Measurements from ENCODE around the gene IGFL1.
A peak's percentile ranks its signal among the peaks of the same experiment; 100 is the strongest.
"Not testable (repeated sequence)": the region's sequence is repeated elsewhere in the genome, so short reads cannot be mapped to it uniquely, and the experiment has no call there.

Gene IGFL1

GRCh38 chr19:46224773-46225172, 4.8 kb upstream of the IGFL1 start:
- DNase-seq (ENCODE audit: low spot score) = no peak

- no peak for DNase-seq (ENCODE audit: low spot score)
These were observed 4.0 kb upstream of the IGFL1 start for GRCh38 chr19:46225558-46226004.

GRCh38 chr19:46226438-46226973, 3.0 kb upstream of the IGFL1 start:
- DNase-seq (ENCODE audit: low spot score) = peak; percentile 51

- no peak for DNase-seq (ENCODE audit: low spot score)
These were observed 2.5 kb downstream of the IGFL1 start for GRCh38 chr19:46232029-46232428.

GRCh38 chr19:46232468-46232867, 2.9 kb downstream of the IGFL1 start:
- DNase-seq (ENCODE audit: low spot score) = no peak

- no peak for DNase-seq (ENCODE audit: low spot score)
These were observed 3.5 kb downstream of the IGFL1 start for GRCh38 chr19:46232938-46233621.

GRCh38 chr19:46233871-46234270, 4.3 kb downstream of the IGFL1 start:
- not testable (repeated sequence) for DNase-seq (ENCODE audit: low spot score)

DNA sequence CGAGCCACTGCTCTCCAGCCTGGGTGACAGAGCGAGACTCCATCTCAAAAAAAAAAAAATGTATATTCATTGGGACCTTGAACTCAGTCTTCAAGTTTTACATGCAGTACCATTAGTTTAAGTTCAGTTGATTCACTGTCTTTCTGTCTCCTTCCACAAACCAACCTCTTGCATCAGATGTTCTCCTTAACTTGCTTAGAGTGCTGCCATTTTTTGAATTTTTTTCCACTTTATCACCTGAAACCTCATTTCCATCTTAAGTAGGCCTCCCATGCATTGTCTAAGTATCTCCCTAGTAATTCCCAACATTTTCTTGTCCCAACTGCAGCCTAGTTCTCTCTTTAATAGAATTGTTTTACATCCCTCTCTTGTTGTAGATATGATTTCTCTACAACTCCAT, 8.6 kb downstream of the IGFL1 start:
- not testable (repeated sequence) for DNase-seq (ENCODE audit: low spot score)

GRCh38 chr19:46239193-46240024, 9.9 kb downstream of the IGFL1 start:
- DNase-seq (ENCODE audit: low spot score) = no peak

DNA sequence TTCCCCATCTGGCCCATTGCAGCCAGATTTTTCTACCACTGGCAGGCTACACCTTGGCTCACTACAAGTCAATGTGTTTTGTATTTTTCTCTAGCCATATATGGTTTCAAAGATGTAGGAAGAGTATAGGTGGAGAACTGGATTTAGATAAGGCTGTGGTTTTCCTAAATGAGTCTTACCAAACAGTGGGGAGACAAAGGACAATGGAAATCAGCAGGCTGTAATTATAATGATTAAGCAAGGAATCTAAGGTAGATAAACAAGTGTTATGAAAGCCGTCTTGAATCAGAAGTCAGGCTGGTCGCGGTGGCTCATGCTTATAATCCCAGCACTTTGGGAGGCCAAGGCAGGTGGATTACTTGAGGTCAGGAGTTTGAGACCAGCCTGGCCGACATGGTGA, 11.2 kb downstream of the IGFL1 start:
- DNase-seq (ENCODE audit: low spot score) = no peak

- DNase-seq (ENCODE audit: low spot score) = no peak
These were observed 12.1 kb downstream of the IGFL1 start for GRCh38 chr19:46241626-46242025.

DNA sequence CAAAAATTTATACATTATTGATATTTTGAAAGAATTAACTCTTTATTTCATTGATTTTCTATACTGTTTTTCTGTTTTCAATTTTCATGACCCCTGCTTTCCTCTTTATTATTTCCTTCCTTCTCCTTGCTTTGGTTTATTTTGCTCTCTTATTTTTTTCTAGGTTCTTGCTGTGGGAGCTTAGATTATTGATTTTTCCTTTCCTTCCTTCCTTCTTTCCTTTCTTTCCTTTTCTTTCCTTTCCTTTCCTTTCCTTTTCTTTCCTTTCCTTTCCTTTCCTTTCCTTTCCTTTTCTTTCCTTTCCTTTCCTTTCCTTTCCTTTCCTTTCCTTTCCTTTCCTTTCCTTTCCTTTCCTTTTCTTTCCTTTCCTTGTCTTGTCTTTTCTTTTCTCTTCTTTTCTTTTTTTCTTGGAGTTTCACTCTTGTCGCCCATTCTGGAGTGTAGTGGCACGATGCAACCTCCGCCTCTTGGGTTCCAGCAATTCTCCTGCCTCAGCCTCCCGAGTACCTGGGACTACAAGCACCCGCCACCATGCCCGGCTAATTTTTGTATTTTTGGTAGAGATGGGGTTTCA, 13.6 kb downstream of the IGFL1 start:
- DNase-seq (ENCODE audit: low spot score) = not testable (repeated sequence)

DNA sequence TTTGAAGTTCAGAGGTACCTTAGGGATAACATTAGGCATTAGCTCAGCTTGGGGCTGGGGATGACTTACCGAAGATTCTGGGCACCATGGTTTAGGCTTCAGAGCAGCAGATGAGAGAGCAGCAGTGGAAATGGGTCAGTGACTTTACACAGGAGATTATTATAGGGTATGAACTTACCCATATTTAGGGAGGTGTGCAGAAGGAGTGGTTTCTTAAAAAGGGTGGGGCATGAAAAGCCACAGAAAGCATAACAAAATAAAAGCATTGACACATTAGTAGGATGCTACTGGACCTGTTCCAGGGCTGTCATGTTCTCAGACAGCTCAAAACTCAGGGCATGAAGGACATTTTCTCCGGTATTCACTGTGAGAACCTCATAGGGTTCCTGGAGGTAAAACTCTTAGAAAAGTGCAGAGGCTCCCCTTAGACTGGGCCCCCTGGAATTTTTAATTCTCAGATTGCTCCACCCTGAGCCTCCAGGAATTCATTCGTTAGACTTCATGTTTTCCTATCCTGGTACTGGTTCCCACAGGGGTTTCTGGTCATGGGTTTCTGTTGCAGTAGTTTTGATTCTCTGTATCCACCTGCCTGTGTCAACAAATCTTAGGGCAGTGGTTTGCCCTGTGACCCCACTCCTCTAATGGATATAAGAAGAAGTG, 20.7 kb downstream of the IGFL1 start:
- DNase-seq (ENCODE audit: low spot score) = no peak

- peak; percentile 23 for DNase-seq (ENCODE audit: low spot score)
These were observed 21.9 kb downstream of the IGFL1 start for GRCh38 chr19:46251416-46251815.

- no peak for DNase-seq (ENCODE audit: low spot score)
These were observed 25.2 kb downstream of the IGFL1 start for GRCh38 chr19:46254776-46255175.

GRCh38 chr19:46256855-46257254, 27.3 kb downstream of the IGFL1 start:
- DNase-seq (ENCODE audit: low spot score) = no peak

- DNase-seq (ENCODE audit: low spot score) = not testable (repeated sequence)
These were observed 32.0 kb downstream of the IGFL1 start for GRCh38 chr19:46261501-46261900.

DNA sequence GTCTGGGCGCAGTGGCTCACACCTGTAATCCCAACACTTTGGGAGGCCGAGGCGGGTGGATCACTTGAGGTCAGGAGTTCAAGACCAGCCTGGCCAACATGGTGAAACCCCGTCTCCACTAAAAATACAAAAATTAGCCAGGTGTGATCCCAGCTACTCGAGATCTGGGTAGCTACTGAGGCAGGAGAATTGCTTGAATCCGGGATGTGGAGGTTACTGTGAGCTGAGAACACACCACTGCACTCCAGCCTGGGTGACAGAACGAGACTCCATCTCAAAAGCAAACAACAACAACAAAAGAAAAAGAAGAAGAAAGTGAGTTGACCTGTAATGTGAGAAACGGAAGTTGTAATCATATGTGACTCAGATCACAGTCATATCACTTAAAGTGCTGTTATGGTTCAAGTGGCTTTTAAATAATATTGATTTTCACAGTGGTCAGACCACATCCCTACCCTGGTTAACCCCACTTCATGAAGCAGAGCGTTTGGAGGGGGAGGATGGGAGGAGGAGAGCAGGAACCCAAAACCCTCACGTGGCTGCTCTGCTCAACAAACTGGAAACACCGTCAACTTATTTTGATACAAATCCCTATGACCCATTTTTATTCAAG, 33.2 kb downstream of the IGFL1 start:
- peak; percentile 92 for DNase-seq (ENCODE audit: low spot score)

- DNase-seq (ENCODE audit: low spot score) = not testable (repeated sequence)
These were observed 35.3 kb downstream of the IGFL1 start for GRCh38 chr19:46264801-46265200.

DNA sequence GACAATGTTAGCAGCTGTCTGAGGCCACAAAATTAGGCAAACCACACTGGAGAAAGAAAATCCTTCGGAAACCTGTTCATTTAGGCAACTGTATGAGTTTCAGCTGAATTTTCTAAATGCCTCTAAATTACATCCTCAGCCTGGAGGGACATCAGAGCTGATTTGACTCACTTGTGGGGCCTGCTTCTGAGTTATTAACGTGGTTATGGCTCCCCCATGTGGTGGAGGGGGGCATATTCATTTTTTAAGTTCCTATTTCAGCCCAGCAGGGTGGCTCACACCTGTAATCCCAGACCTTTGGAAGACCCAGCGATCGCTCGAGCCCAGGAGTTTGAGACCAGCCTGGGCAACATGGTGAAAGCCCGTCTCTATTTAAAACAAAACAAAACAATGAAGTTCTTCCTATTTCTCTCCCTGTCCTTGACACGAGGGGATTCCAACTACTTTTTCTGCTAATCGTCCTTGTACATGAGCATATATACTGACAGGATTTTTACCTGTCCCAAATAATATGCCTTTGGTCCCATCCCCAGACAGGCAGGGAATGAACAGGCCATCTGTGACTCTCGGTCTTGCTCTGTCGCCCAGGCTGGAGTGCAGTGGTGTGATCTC, 35.8 kb downstream of the IGFL1 start:
- DNase-seq (ENCODE audit: low spot score) = peak; percentile 89

- DNase-seq (ENCODE audit: low spot score) = no peak
These were observed 39.6 kb downstream of the IGFL1 start for GRCh38 chr19:46269101-46269500.
